ENCODE measurements around the gene PROCA1. TPM values are rescaled to one million over a fixed set of nuclear protein-coding genes. Genes with fewer than 3 reads are reported as not detected.

The PROCA1 gene
- total RNA-seq, 1 experiment from 2014 or later, result 2.7 TPM

GRCh38 chr17:28750178-28751047, 38.7 kb upstream of the PROCA1 start:
- Histone ChIP-seq H3K4me3 (ENCODE audit: low read length) (no peak overlapping the region), H3K79me2 (ENCODE audit: low read length) (peaks cover 19% of the 10 kb centered on the region), H3K9me3 (ENCODE audit: low read length) (no peaks in the 10 kb centered on the region), H3K9me2 (replicated peaks; ENCODE audit: insufficient read depth, low read length) (no peaks in the 10 kb centered on the region), H3K4me2 (ENCODE audit: low read depth, low read length, poor library complexity, severe bottlenecking) (no peak overlapping the region), H3K27me3 (ENCODE audit: low read length) (no peaks in the 10 kb centered on the region), H3K36me3 (ENCODE audit: insufficient read depth, low read length) (peaks cover 14% of the 10 kb centered on the region), H3K4me1 (ENCODE audit: low read length) (peaks cover 15% of the 10 kb centered on the region), H4K20me1 (ENCODE audit: insufficient read depth, low read depth, low read length) (peaks cover 24% of the 10 kb centered on the region), H2AFZ (ENCODE audit: low read length) (no peak overlapping the region), H3K9ac (ENCODE audit: low read length) (no peak overlapping the region), H3K27ac (ENCODE audit: low read length) (no peak overlapping the region)
- DNase-seq, result peak; percentile 95

GRCh38 chr17:28749516-28750177, 38.0 kb upstream of the PROCA1 start:
- Histone ChIP-seq H4K20me1 (ENCODE audit: insufficient read depth, low read depth, low read length) (peaks cover 31% of the 10 kb centered on the region), H3K4me3 (ENCODE audit: low read length) (no peak overlapping the region), H3K27me3 (ENCODE audit: low read length) (no peaks in the 10 kb centered on the region), H3K36me3 (ENCODE audit: insufficient read depth, low read length) (peaks cover 14% of the 10 kb centered on the region), H3K9me3 (ENCODE audit: low read length) (no peaks in the 10 kb centered on the region), H3K4me1 (ENCODE audit: low read length) (peaks cover 19% of the 10 kb centered on the region), H2AFZ (ENCODE audit: low read length) (no peak overlapping the region), H3K9me2 (replicated peaks; ENCODE audit: insufficient read depth, low read length) (no peaks in the 10 kb centered on the region), H3K79me2 (ENCODE audit: low read length) (peaks cover 27% of the 10 kb centered on the region), H3K27ac (ENCODE audit: low read length) (no peak overlapping the region), H3K9ac (ENCODE audit: low read length) (no peak overlapping the region), H3K4me2 (ENCODE audit: low read depth, low read length, poor library complexity, severe bottlenecking) (no peak overlapping the region)
- no peak for DNase-seq

GRCh38 chr17:28748852-28749515, 37.3 kb upstream of the PROCA1 start:
- peaks cover 33% of the 10 kb centered on the region for H4K20me1 ChIP-seq (ENCODE audit: insufficient read depth, low read depth, low read length)
- H3K4me1 ChIP-seq (ENCODE audit: low read length), result peaks cover 19% of the 10 kb centered on the region
- H3K4me2 ChIP-seq (ENCODE audit: low read depth, low read length, poor library complexity, severe bottlenecking), result no peak overlapping the region
- peaks cover 34% of the 10 kb centered on the region for H3K79me2 ChIP-seq (ENCODE audit: low read length)
- H3K9ac ChIP-seq (ENCODE audit: low read length), result no peak overlapping the region
- no peak for DNase-seq
- no peak overlapping the region for H3K4me3 ChIP-seq (ENCODE audit: low read length)
- peaks cover 14% of the 10 kb centered on the region for H3K36me3 ChIP-seq (ENCODE audit: insufficient read depth, low read length)
- H3K9me2 ChIP-seq (replicated peaks; ENCODE audit: insufficient read depth, low read length), result no peaks in the 10 kb centered on the region
- H2AFZ ChIP-seq (ENCODE audit: low read length), result no peak overlapping the region
- H3K27me3 ChIP-seq (ENCODE audit: low read length), result no peaks in the 10 kb centered on the region
- no peaks in the 10 kb centered on the region for H3K9me3 ChIP-seq (ENCODE audit: low read length)
- no peak overlapping the region for H3K27ac ChIP-seq (ENCODE audit: low read length)

GRCh38 chr17:28747801-28748750, 36.4 kb upstream of the PROCA1 start:
- H3K4me2 ChIP-seq (ENCODE audit: low read depth, low read length, poor library complexity, severe bottlenecking), result no peak overlapping the region
- H3K4me1 ChIP-seq (ENCODE audit: low read length), result peaks cover 25% of the 10 kb centered on the region
- H3K9me3 ChIP-seq (ENCODE audit: low read length), result no peaks in the 10 kb centered on the region
- peaks cover 34% of the 10 kb centered on the region for H3K79me2 ChIP-seq (ENCODE audit: low read length)
- H4K20me1 ChIP-seq (ENCODE audit: insufficient read depth, low read depth, low read length), result peaks cover 33% of the 10 kb centered on the region
- no peak overlapping the region for H3K9ac ChIP-seq (ENCODE audit: low read length)
- no peak overlapping the region for H3K4me3 ChIP-seq (ENCODE audit: low read length)
- H2AFZ ChIP-seq (ENCODE audit: low read length), result no peak overlapping the region
- H3K27ac ChIP-seq (ENCODE audit: low read length), result no peak overlapping the region
- no peaks in the 10 kb centered on the region for H3K9me2 ChIP-seq (replicated peaks; ENCODE audit: insufficient read depth, low read length)
- H3K27me3 ChIP-seq (ENCODE audit: low read length), result no peaks in the 10 kb centered on the region
- no peak for DNase-seq
- peaks cover 14% of the 10 kb centered on the region for H3K36me3 ChIP-seq (ENCODE audit: insufficient read depth, low read length)

- no peak overlapping the region for H3K9ac ChIP-seq (ENCODE audit: low read length)
- H4K20me1 ChIP-seq (ENCODE audit: insufficient read depth, low read depth, low read length), result peaks cover 33% of the 10 kb centered on the region
- H3K4me3 ChIP-seq (ENCODE audit: low read length), result no peak overlapping the region
- peak overlapping the region; percentile 93 for H3K4me2 ChIP-seq (ENCODE audit: low read depth, low read length, poor library complexity, severe bottlenecking)
- peaks cover 14% of the 10 kb centered on the region for H3K36me3 ChIP-seq (ENCODE audit: insufficient read depth, low read length)
- H3K9me2 ChIP-seq (replicated peaks; ENCODE audit: insufficient read depth, low read length), result no peaks in the 10 kb centered on the region
- H3K27ac ChIP-seq (ENCODE audit: low read length), result 0 out of 2 replicates have a peak overlapping the region, but pooled peaks have one; percentile 3
- no peaks in the 10 kb centered on the region for H3K27me3 ChIP-seq (ENCODE audit: low read length)
- no peaks in the 10 kb centered on the region for H3K9me3 ChIP-seq (ENCODE audit: low read length)
- no peak overlapping the region for H2AFZ ChIP-seq (ENCODE audit: low read length)
- H3K79me2 ChIP-seq (ENCODE audit: low read length), result peaks cover 34% of the 10 kb centered on the region
- peaks cover 34% of the 10 kb centered on the region for H3K4me1 ChIP-seq (ENCODE audit: low read length)
- no peak for DNase-seq
Measured at GRCh38 chr17:28747051-28747691, 35.5 kb upstream of the PROCA1 start.

GRCh38 chr17:28746611-28747050, 34.9 kb upstream of the PROCA1 start:
- H3K9me3 ChIP-seq (ENCODE audit: low read length), result no peaks in the 10 kb centered on the region
- peaks cover 10% of the 10 kb centered on the region for H3K36me3 ChIP-seq (ENCODE audit: insufficient read depth, low read length)
- H3K9ac ChIP-seq (ENCODE audit: low read length), result peak overlapping the region; percentile 96; the same call in 1 of the 2 replicates
- peak overlapping the region; percentile 93 for H3K4me2 ChIP-seq (ENCODE audit: low read depth, low read length, poor library complexity, severe bottlenecking)
- no peak for DNase-seq
- H4K20me1 ChIP-seq (ENCODE audit: insufficient read depth, low read depth, low read length), result peaks cover 33% of the 10 kb centered on the region
- H3K27me3 ChIP-seq (ENCODE audit: low read length), result no peaks in the 10 kb centered on the region
- H3K27ac ChIP-seq (ENCODE audit: low read length), result 0 out of 2 replicates have a peak overlapping the region, but pooled peaks have one; percentile 3
- H3K4me1 ChIP-seq (ENCODE audit: low read length), result peaks cover 39% of the 10 kb centered on the region
- no peak overlapping the region for H2AFZ ChIP-seq (ENCODE audit: low read length)
- H3K9me2 ChIP-seq (replicated peaks; ENCODE audit: insufficient read depth, low read length), result no peaks in the 10 kb centered on the region
- H3K79me2 ChIP-seq (ENCODE audit: low read length), result peaks cover 33% of the 10 kb centered on the region
- no peak overlapping the region; the same call in 1 of the 2 replicates for H3K4me3 ChIP-seq (ENCODE audit: low read length)

GRCh38 chr17:28745786-28746411, 34.2 kb upstream of the PROCA1 start:
- Histone ChIP-seq H3K79me2 (ENCODE audit: low read length) (peaks cover 31% of the 10 kb centered on the region), H3K36me3 (ENCODE audit: insufficient read depth, low read length) (peaks cover 8% of the 10 kb centered on the region), H4K20me1 (ENCODE audit: insufficient read depth, low read depth, low read length) (peaks cover 33% of the 10 kb centered on the region)

More at GRCh38 chr17:28745786-28746411, 34.2 kb upstream of the PROCA1 start:
- Histone ChIP-seq H3K27me3 (ENCODE audit: low read length) (no peaks in the 10 kb centered on the region), H3K27ac (ENCODE audit: low read length) (peak overlapping the region; percentile 79), H3K9ac (ENCODE audit: low read length) (peak overlapping the region; percentile 96), H3K9me2 (replicated peaks; ENCODE audit: insufficient read depth, low read length) (no peaks in the 10 kb centered on the region), H3K4me1 (ENCODE audit: low read length) (peaks cover 46% of the 10 kb centered on the region), H3K9me3 (ENCODE audit: low read length) (no peaks in the 10 kb centered on the region), H2AFZ (ENCODE audit: low read length) (no peak overlapping the region), H3K4me2 (ENCODE audit: low read depth, low read length, poor library complexity, severe bottlenecking) (peak overlapping the region; percentile 93), H3K4me3 (ENCODE audit: low read length) (peak overlapping the region; percentile 91; the same call in 1 of the 2 replicates)
- DNase-seq, result no peak
